ENCODE data around the gene OR52H1. TPM values are rescaled to one million over a fixed set of nuclear protein-coding genes. Genes with fewer than 3 reads are reported as not detected.
"Not testable (repeated sequence)": the region's sequence is repeated elsewhere in the genome, so short reads cannot be mapped to it uniquely, and the experiment has no call there.

The OR52H1 gene
- not detected in 2 replicates for total RNA-seq (2014; rRNA removed; shearing (Covaris generic))

DNA sequence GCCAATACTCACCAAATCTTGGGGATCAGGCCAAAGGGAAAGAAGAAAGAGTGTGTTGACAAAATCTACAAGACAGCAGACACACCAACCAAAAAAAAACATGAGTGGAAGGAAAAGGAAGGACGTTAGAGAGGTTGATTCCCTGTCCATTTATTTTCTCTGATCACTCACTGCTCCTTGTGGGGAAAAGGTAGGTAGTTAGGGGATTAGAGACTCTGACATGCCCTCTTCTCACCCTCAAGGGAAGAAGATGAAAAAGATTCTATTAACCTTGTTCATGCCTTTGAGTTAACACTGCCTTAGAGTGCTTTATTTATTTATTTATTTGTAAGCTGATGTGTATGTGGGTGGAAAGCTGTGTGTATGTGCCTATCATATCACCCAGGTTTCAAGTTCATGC is at the start of gene OR52H1:
Gene OR52H1 (minus strand): TSS at position 101 of the 400 bp plus-strand sequence. CDS start 3,035 bp downstream, outside the sequence.
- no peak for DNase-seq (ENCODE audit: low read depth)

DNA sequence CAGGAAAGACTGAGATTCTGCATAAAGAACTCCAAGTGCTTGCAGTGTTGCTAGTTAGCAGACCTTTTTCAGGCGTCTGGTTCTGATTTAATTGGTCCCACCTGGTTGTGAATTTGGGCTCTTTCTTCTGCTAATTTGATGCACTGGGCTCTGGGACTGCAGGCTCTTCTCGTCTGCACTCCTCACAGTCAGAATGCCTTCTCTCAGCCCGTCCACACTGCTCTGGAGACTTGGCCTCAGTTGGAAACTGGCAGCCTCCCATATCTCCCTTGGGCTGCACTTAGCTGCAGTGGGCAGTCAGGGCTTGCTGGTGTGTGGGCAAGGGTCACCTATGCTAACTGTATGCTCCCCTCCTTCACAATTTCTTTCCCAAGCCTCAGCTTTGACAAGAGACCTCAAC is 49.6 kb upstream of the OR52H1 start:
- no peak for DNase-seq (ENCODE audit: low read depth)

DNA sequence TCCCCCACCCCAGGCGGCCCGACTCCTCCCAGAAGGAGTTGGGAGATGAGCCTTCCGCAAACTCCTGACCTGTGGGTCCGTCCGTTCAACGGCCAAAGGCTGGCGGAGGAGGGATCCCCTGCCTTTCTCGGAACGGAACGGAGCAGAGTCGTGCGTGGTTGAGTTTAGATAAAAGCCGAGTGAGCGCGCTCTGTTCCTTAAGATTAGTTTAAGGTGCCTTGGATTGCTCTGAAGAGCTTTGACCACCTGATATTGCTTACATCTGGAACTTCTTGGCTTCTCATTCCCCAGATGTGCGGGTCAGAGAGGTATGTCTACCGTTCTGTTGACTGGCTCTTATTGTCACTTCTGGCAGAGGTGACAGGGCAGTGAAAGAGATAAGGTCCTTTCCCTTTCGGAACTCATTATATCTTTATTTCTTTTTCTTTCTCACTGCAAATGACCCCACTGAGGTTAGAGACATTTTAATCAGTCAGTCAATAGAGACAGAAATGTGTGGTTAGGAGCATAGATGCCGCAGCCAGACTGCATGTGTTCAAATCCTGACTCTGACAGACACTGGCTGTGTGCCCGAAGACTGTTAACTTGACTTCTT is 48.4 kb upstream of the OR52H1 start, which contains the start of gene TRIM6:
Gene TRIM6 (plus strand): TSS at position 31 of the 595 bp plus-strand sequence. CDS start 261 bp downstream, at position 292.
- DNase-seq (ENCODE audit: low read depth), result peak; percentile 54

DNA sequence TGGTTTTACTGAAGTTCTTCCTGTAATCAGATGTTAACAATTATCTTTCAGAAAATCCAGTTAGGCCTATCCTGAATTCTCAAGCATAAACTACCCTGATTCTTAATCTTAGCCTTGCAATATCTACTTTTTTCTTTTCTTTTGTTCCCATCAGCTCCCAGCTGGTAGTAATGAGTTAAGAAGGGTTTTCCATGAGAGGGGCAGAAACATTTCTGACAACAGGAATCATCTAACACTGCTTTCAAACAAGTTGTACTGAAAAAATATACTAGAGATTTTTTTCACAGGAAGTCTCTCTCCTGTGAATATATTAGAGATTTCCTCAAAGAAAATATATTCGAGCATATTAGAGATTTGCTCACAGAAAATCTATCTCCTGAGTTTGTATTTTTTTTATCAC is 44.8 kb upstream of the OR52H1 start:
- DNase-seq (ENCODE audit: low read depth), result no peak

DNA sequence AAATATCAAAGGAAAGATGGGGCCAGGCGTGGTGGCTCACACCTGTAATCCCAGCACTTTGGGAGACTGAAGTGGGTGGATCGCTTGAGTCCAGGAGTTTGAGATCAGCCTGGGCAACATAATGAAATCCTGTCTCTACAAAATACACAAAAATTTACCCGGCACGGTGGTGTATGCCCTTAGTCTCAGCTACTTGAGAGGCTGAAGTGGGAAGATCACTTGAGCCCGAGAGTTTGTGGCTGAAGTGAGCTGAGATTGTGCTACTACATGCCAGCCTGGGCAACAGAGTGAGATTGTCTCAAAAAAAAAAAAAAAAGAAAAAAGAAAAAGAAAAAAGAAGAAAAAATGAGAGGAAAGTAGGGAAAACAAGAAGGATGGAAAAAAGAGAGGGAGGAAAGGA is 44.3 kb upstream of the OR52H1 start:
- no peak for DNase-seq (ENCODE audit: low read depth)

DNA sequence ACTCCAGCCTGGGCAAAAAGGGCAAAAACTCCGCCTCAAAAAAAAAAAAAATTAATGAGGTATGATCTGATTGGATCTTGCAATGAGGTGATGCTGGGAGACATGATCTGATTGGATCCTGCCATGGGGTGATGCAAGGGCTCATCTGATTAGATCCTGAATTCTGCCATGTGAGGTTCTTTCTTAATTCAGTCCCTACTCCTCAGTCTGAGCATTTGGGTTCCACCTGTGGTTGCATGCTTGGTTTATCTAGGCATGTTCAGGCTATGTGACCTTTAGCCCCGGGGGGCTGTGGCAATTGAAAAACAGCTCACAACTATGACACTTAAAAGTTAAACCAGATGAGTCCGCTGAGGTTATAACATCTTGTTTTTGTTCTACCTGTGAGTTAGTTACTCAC is 43.3 kb upstream of the OR52H1 start:
- no peak for DNase-seq (ENCODE audit: low read depth)

DNA sequence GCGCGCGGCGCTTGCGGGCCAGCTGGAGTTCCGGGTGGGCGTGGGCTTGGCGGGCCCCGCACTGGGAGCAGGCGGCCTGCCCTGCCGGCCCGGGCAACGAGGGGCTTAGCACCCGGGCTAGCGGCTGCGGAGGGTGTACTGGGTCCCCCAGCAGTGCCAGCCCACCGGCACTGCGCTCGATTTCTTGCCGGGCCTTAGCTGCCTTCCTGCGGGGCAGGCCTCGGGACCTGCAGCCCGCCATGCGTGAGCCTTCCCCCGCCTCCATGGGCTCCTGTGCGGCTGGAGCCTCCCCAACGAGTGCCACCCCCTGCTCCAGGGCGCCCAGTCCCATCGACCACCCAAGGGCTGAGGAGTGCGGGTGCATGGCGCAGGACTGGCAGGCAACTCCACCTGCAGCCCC is 41.6 kb upstream of the OR52H1 start:
- not testable (repeated sequence) for DNase-seq (ENCODE audit: low read depth)

DNA sequence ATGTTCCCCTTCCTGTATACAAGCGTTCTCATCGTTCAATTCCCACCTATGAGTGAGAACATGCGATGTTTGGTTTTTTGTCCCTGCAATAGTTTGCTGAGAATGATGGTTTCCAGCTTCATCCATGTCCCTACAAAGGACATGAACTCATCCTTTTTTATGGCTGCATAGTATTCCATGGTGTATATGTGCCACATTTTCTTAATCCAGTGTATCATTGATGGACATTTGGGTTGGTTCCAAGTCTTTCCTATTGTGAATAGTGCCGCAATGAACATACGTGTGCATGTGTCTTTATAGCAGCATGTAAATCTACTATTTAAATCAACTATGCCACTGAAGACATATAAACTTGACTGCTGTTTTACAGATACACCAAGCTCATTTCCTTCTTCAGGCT is 36.1 kb upstream of the OR52H1 start:
- DNase-seq (ENCODE audit: low read depth), result not testable (repeated sequence)

DNA sequence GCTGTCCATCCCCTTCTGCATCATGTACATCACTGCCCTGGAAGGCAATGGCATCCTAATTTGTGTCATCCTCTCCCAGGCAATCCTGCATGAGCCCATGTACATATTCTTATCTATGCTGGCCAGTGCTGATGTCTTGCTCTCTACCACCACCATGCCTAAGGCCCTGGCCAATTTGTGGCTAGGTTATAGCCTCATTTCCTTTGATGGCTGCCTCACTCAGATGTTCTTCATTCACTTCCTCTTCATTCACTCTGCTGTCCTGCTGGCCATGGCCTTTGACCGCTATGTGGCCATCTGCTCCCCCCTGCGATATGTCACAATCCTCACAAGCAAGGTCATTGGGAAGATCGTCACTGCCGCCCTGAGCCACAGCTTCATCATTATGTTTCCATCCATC is 32.7 kb upstream of the OR52H1 start:
- no peak for DNase-seq (ENCODE audit: low read depth)

DNA sequence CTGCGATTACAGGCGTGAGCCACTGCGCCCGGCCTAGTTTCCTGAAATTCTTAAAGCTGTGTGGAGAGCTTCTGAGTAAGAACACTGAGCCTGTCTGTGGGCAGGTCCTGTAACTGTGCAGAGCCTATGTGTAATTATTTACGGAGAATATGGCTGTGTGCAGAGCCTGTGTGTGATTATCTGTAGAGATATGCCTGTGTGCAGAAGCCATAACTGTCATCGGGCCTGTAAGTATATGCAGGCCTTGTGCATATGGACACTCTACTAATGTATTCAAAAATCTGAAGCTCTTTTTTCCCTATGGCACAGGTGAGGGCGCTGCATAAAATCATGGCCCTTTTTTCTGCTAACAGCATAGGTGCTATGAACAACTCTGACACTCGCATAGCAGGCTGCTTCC is 32.2 kb upstream of the OR52H1 start, which contains the start of gene OR52B6:
Gene OR52B6 (plus strand): TSS at position 301 of the 400 bp plus-strand sequence. CDS start 0 bp downstream, at position 301.
- no peak for DNase-seq (ENCODE audit: low read depth)

DNA sequence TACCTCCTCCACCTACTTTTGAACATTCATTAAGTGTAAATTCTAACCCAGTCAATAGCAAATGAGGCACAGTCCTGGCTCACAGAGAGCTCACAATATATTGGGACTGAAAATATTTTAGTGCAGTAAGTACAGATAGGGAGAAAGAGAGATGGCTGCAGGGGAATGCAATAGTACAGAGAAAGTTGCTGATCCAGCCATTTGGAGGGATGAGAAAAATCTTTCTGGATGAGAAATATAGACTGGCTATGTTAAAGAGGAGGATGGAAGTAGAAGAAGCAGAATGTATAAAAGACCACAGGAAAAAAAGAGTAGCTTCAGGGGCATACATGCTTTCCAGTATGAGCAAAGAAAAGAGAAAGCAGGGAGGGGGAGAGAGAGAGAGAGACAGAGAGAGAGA is 28.8 kb upstream of the OR52H1 start:
- DNase-seq (ENCODE audit: low read depth), result no peak

DNA sequence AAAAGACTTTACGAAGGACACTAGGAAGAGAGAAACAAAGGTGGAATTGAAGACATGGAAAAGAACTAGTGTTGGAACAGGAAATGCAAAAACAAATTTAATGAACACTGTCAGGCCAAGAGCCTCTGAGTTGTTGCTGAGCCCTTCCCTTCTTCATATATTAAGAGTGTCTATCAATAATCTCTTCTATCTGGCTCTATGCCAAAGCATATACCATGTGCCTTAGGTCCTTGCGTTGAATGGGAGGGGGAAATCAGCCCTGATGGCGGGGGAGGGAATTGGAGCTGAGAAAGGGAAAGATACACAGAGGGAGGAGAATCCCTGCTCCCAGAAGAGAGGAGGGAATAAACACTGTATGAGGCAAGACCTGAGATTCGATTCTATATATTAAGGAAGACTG is 26.8 kb upstream of the OR52H1 start:
- DNase-seq (ENCODE audit: low read depth), result no peak

DNA sequence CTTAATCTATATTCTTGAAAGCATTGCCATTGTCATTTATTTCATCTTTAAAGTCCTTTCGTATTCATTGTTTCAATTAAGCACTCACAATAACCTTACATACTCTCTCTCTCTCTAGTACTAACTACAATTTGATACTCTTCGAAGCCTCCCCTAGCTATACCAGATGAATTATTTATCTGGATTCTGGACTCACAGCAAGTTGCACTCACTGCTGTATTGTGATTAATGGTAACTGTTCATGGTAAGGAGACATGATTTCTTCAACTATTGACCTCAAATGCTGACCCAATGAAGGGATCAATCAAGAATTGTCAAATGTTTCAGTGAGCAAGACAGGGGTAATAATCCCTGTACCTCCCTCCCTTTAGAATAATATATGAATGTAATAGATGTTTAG is 26.3 kb upstream of the OR52H1 start:
- DNase-seq (ENCODE audit: low read depth), result no peak

DNA sequence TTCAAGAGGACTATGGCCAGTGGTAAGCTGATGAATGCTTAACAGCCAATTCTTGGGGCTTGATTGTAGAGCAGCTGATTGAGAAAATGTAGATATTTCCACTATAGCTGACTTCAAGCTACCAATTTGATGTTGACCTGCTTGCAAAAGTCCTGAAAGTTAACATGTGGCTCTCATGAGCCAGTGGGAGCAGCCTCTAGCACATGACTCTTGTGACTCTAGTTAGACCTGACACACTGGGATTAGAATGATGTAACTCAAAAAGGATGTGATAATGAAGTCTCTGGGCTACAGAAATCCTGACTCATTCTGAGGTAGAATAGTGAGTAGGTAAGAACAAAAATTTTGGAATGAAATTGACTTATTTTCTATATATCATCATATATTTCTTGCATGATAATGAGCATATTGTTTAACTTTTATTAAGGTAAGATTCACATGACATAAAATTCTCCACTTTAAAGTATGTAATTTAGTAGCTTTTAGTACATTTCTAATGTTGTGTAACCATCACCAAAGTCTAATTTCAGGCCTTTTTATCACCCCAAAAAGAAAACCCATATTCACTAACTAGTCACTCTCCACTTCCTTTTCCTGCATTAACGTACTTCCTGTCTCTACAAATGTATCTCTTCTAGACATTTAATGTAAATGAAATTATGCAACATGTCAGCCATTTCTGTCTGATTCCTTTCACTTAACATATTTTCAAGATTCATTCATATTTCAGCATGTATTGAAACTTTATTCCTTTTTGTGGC is 16.1 kb upstream of the OR52H1 start:
- no peak for DNase-seq (ENCODE audit: low read depth)

DNA sequence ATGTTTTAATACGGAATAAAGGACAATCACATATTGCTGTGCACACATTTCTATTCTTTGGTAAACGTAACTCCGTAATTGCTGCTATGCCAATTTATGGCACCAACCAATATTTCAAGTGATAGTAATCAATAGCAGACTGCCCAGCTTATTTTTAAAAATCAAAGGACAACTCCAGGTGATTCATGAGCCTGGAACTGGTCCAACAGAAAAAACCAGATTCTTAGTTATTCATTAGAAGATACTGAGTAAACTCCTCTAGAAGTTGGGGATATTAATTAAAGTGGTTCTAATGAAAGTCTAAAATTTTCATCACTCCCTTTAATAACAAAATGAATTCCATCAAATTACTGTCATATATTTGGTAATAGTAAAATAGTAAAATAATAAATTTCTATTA is 9.4 kb upstream of the OR52H1 start:
- DNase-seq (ENCODE audit: low read depth), result no peak

DNA sequence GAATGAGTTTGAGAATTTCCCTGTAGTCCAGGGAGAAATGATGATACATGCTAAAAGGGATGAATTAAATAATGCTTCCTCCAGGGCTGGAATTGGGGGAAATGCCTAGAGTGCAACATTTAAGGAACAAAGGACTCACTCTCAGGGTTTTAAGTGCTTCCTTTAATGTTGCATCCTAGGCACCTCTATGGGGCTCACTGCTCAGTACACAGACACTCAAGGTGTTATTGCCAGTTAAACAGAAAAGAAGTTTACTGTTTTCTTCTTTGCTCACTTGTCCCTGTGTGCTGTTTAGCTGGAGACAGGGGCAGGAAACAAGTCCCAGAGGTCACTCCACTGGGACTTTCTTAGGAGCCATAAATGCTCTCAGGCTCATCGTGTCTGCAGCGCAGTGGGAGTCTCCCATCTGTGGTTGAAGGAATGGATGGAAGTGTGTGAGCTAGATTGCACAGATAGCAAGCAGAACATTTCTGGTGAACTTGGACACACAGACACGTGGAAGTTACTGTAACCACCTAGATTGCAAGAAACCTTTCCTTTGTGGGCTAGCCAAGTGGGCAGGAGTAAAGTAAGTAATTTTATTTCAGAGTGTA is 8.4 kb upstream of the OR52H1 start:
- DNase-seq (ENCODE audit: low read depth), result no peak

DNA sequence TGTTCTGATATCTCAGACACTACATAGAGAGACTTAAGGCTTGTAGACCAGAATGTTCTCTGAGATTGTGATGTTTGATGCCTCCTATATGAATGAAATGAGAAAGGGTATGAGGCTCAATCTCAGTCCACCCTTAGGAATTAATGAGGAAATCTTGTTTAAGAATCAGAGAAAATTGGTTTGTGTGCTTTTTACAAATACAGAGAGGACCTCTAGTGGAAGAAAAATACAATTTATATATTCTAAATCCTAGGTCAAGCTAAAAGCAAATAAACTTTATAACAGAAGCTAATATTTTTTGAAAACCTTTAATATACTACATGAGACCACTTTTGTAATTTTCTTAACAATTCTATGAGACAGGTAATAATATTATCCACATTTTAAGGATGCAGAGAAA is 5.0 kb upstream of the OR52H1 start:
- DNase-seq (ENCODE audit: low read depth), result no peak

DNA sequence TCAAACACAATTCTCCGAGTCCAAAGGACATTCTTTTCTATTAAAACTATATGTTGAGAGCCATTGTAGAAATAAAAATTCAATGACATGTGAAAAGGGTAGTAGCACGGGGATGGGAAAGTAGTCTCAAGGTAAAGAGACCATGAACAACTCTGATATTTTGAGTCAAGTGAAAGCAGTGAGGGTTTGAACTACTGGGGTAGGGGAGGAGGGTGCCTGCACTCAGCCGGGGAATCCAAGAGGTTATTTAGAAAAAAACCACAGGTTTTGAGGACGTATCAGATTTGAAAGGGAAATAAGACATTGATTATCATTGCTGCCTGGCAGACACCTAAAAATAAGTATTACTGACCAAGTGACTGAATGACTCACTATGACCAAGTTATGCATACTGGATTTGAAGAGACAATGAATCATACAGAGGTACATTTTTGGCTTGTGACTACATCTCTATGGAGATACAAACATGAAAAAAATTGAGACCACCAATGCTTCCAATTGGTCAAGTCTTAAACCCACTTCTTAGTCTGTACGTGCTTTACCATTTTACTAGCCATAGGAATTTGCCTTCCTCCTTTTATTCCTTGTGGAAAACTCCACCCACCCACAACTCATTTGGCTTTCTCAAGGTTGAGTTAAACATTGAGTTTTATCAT is 2.2 kb upstream of the OR52H1 start:
- peak; percentile 52 for DNase-seq (ENCODE audit: low read depth)

DNA sequence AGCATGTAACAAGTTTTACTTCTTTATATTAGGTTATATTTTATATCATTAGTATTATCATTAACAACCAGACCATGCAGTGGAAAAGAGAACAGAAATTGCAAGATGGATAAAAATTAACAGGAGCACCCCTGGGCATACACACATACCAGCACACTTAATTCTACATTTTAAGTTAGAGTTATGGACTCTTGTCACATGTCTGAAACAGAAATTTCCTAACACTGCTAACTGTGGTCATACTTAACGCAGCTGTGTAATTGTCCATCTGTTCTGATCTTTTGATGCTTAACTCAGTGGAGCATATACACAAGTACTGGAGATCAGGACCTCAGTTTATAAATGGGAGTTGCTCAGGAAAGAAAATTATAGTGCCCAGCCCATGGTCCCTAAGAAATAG is 358 bp downstream of the OR52H1 start:
- DNase-seq (ENCODE audit: low read depth), result no peak

DNA sequence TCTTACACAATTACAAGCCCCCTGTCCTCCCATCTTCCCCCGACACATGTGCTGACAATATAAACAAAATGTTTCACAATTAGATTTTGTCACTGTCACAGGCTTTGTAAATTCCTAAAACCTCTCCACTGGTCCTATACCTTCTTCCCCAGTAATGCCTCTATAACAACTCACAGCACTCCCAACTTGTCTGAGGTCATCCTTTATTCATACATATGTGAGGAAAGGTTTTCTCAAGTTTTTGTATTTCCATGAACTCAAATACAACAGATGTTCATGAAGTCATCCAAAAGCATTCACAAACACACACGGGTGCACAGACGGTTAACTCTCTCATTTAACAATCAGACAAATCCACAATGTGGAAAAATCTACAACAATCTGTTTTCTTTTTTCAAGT is 1.9 kb downstream of the OR52H1 start:
- no peak for DNase-seq (ENCODE audit: low read depth)

DNA sequence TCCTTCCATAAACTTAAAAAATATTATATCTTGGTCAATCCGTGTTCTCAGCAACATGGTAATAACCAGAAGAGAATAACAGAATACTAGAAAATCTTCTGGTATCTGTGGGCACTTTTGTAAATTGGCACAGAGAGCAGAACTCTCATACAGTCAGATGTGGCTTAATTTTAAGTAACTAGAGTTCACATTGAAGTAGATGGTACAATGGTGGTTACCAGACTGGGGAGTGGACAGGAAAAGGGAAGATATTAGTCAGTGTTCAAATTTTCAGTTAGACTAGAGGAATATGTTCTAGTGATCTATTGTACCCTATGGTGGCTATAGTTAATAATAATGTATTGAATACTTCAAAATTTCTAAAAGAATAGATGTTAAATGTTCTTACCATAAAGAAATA is 6.9 kb downstream of the OR52H1 start:
- DNase-seq (ENCODE audit: low read depth), result no peak

DNA sequence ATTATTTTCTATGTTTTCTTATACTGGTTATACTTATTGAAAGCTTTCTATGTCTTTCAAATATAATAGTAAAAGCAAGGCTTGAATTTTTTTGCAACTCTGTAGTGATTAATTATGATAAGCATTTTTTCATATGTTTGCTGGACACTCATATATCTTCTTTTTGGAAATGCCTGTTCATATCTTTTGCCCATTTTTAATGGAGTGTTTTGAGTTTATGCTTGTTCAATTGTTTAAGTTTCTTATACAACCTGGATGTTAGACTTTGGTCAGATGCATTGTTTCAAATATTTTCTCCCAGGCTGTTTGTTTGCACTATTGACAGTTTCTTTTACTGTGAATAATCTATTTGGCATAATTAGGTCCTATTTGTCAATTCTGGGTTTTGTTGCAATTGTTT is 11.9 kb downstream of the OR52H1 start:
- no peak for DNase-seq (ENCODE audit: low read depth)
